ENCODE data around the gene UCK2. TPM values are rescaled to one million over a fixed set of nuclear protein-coding genes. Genes with fewer than 3 reads are reported as not detected.

UCK2 gene
- total RNA-seq, 1 experiment from 2014 or later, result 88.4 TPM

DNA sequence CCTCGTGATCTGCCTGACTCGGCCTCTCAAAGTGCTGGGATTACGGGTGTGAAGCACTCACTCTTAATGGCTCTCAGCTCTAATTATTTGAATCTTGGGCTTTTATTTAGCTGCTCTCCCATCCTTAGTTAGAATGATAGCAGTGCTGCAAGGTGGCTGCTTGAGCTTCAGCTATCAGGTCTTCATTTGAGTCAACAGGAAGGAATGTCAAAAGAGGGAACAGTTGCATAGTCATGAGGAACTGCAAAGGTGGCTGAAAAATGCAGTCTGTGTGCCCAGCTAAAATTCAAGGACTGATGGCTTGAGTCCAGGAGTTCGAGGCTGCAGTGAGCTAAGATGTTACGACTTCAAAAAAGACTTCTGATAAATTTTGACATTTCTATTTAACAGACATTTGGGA is 55.6 kb downstream of the UCK2 start:
- ATAC-seq (peak; percentile 70; the same call in 1 of the 2 replicates), DNase-seq (ENCODE audit: low read depth, low spot score) (no peak)
- ChIA-PET CTCF (interaction anchor here (0.8 to 2.1 kb wide), 2 partner anchors 12 to 185 kb away, joined by 3 to 9 read pairs; partner anchors contain the start of gene ALDH9A1), RAD21 (ENCODE audit: low non-redundant PET in 1 of 2, low total read pairs in 2 of 2, uncharacterized antibody in 2 of 2, unreplicated experiment in 2 of 2) (interaction anchor here in 1 of 2 experiments (1.0 kb wide), 1 partner anchor 11 kb away, joined by 3 read pairs; no protein-coding TSS in a partner anchor), POLR2A (no interaction called here)
- intact Hi-C loops (cut with micrococcal nuclease), result no loop called here
- Histone ChIP-seq H3K27ac (ENCODE audit: low read depth, low read length) (no peak overlapping the region), H2AFZ (ENCODE audit: low read depth, low read length, poor library complexity, severe bottlenecking) (no peak overlapping the region), H3K79me2 (ENCODE audit: insufficient read depth, low read length) (peaks cover 100% of the 10 kb centered on the region), H3K4me2 (ENCODE audit: low read length) (0 out of 2 replicates have a peak overlapping the region, but pooled peaks have one; percentile 7), H3K4me1 (ENCODE audit: control insufficient read depth in 1 of 2, insufficient read depth in 2 of 2, low read length in 2 of 2) (peaks cover 0 to 16% of the 10 kb centered on the region in 2 experiments; a peak in 2 of 4 replicates), H3K36me3 (ENCODE audit: control insufficient read depth in 1 of 2, insufficient read depth in 2 of 2, low read length in 2 of 2) (no peaks in the 10 kb centered on the region), H3K9me2 (ENCODE audit: insufficient read depth) (no peaks in the 10 kb centered on the region), H3K27me3 (ENCODE audit: insufficient read depth, low read length) (no peaks in the 10 kb centered on the region), H4K20me1 (ENCODE audit: insufficient read depth) (peaks cover 24% of the 10 kb centered on the region; the same call in 1 of the 2 replicates), H3K9me3 (ENCODE audit: control insufficient read depth in 1 of 2, insufficient read depth in 1 of 2, low read depth in 1 of 2, low read length in 2 of 2) (no peaks in the 10 kb centered on the region), H3K4me3 (replicated peaks in 1 of 2; ENCODE audit: low read depth in 1 of 2, low read length in 2 of 2) (no peak overlapping the region), H3K9ac (ENCODE audit: low read length) (no peak overlapping the region)
- BruUV-seq (replicated peaks), result no TSS peak
- no peak for TF ChIP-seq CBX3 (IDR thresholded peaks at IDR 0.05; ENCODE audit: low read depth)
- no peak for TF ChIP-seq RAD21 (IDR thresholded peaks at IDR 0.05; ENCODE audit: low read depth)
- no peak for TF ChIP-seq ELF1 (IDR thresholded peaks at IDR 0.05; ENCODE audit: borderline replicate concordance, low read depth)
- TF ChIP-seq, protein P1, sequence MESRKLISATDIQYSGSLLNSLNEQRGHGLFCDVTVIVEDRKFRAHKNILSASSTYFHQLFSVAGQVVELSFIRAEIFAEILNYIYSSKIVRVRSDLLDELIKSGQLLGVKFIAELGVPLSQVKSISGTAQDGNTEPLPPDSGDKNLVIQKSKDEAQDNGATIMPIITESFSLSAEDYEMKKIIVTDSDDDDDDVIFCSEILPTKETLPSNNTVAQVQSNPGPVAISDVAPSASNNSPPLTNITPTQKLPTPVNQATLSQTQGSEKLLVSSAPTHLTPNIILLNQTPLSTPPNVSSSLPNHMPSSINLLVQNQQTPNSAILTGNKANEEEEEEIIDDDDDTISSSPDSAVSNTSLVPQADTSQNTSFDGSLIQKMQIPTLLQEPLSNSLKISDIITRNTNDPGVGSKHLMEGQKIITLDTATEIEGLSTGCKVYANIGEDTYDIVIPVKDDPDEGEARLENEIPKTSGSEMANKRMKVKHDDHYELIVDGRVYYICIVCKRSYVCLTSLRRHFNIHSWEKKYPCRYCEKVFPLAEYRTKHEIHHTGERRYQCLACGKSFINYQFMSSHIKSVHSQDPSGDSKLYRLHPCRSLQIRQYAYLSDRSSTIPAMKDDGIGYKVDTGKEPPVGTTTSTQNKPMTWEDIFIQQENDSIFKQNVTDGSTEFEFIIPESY (IDR thresholded peaks at IDR 0.05; ENCODE audit: extremely low read depth, insufficient replicate concordance, low read length), result no peak
- no peak for TF ChIP-seq SRF (IDR thresholded peaks at IDR 0.05; ENCODE audit: low read depth)
- TF ChIP-seq, protein P2, sequence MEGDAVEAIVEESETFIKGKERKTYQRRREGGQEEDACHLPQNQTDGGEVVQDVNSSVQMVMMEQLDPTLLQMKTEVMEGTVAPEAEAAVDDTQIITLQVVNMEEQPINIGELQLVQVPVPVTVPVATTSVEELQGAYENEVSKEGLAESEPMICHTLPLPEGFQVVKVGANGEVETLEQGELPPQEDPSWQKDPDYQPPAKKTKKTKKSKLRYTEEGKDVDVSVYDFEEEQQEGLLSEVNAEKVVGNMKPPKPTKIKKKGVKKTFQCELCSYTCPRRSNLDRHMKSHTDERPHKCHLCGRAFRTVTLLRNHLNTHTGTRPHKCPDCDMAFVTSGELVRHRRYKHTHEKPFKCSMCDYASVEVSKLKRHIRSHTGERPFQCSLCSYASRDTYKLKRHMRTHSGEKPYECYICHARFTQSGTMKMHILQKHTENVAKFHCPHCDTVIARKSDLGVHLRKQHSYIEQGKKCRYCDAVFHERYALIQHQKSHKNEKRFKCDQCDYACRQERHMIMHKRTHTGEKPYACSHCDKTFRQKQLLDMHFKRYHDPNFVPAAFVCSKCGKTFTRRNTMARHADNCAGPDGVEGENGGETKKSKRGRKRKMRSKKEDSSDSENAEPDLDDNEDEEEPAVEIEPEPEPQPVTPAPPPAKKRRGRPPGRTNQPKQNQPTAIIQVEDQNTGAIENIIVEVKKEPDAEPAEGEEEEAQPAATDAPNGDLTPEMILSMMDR (IDR thresholded peaks at IDR 0.05 in 2 of 3, conservative IDR thresholded peaks at IDR 0.05 in 1 of 3; ENCODE audit: borderline replicate concordance in 1 of 3, insufficient read depth in 1 of 3, low read depth in 2 of 3, low read length in 2 of 3), result no peak
- no peak for TF ChIP-seq SIN3A (IDR thresholded peaks at IDR 0.05; ENCODE audit: low read depth)
- no peak for TF ChIP-seq CEBPB (IDR thresholded peaks at IDR 0.05; ENCODE audit: low read depth)
- TF ChIP-seq POLR2A (IDR thresholded peaks at IDR 0.05; ENCODE audit: borderline replicate concordance, extremely low read depth, insufficient read depth, insufficient read length), result no peak
- no peak for TF ChIP-seq TCF7L2 (IDR thresholded peaks at IDR 0.05; ENCODE audit: borderline replicate concordance, extremely low read depth, insufficient read depth, insufficient read length)
- TF ChIP-seq EGR1 (IDR thresholded peaks at IDR 0.05; ENCODE audit: low read depth), result no peak
- TF ChIP-seq FOSL1 (IDR thresholded peaks at IDR 0.05; ENCODE audit: low read depth), result no peak
- no peak for TF ChIP-seq POLR2AphosphoS5 (IDR thresholded peaks at IDR 0.05; ENCODE audit: low read depth, low read length)
- TF ChIP-seq EZH2 (IDR thresholded peaks at IDR 0.05), result no peak
- TF ChIP-seq, protein P3, sequence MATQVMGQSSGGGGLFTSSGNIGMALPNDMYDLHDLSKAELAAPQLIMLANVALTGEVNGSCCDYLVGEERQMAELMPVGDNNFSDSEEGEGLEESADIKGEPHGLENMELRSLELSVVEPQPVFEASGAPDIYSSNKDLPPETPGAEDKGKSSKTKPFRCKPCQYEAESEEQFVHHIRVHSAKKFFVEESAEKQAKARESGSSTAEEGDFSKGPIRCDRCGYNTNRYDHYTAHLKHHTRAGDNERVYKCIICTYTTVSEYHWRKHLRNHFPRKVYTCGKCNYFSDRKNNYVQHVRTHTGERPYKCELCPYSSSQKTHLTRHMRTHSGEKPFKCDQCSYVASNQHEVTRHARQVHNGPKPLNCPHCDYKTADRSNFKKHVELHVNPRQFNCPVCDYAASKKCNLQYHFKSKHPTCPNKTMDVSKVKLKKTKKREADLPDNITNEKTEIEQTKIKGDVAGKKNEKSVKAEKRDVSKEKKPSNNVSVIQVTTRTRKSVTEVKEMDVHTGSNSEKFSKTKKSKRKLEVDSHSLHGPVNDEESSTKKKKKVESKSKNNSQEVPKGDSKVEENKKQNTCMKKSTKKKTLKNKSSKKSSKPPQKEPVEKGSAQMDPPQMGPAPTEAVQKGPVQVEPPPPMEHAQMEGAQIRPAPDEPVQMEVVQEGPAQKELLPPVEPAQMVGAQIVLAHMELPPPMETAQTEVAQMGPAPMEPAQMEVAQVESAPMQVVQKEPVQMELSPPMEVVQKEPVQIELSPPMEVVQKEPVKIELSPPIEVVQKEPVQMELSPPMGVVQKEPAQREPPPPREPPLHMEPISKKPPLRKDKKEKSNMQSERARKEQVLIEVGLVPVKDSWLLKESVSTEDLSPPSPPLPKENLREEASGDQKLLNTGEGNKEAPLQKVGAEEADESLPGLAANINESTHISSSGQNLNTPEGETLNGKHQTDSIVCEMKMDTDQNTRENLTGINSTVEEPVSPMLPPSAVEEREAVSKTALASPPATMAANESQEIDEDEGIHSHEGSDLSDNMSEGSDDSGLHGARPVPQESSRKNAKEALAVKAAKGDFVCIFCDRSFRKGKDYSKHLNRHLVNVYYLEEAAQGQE (IDR thresholded peaks at IDR 0.05; ENCODE audit: low read depth), result no peak
- no peak for TF ChIP-seq SP1 (IDR thresholded peaks at IDR 0.05; ENCODE audit: low read depth)
- TF ChIP-seq ZFX (IDR thresholded peaks at IDR 0.05), result no peak
- TF ChIP-seq, protein P4, sequence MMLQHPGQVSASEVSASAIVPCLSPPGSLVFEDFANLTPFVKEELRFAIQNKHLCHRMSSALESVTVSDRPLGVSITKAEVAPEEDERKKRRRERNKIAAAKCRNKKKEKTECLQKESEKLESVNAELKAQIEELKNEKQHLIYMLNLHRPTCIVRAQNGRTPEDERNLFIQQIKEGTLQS (IDR thresholded peaks at IDR 0.05), result no peak

Measured in HCT116 (cell line).